ENCODE results near the gene NPDC1. TPM values are rescaled to one million over a fixed set of nuclear protein-coding genes. Genes with fewer than 3 reads are reported as not detected.

The NPDC1 gene
- total RNA-seq, 1 experiment from 2014 or later: 25.4 TPM

- intact Hi-C loops (cut with micrococcal nuclease): no loop called here
- Histone ChIP-seq H3K4me3 (ENCODE audit: low read length) (no peak overlapping the region), H3F3A (ENCODE audit: low read length, unreplicated experiment) (no peaks in the 10 kb centered on the region), H2AFZ (ENCODE audit: low read length) (no peak overlapping the region), H3K4me1 (ENCODE audit: insufficient read depth, low read length) (0 out of 2 replicates have a peak, but pooled peaks cover 4% of the 10 kb centered on the region), H3K9me3 (ENCODE audit: low read length) (no peaks in the 10 kb centered on the region), H3K79me2 (ENCODE audit: low read length) (no peaks in the 10 kb centered on the region), H3K27me3 (ENCODE audit: low read length) (no peaks in the 10 kb centered on the region), H4K20me1 (ENCODE audit: low read length) (no peaks in the 10 kb centered on the region), H3K36me3 (ENCODE audit: low read depth, low read length) (no peaks in the 10 kb centered on the region), H3K9me2 (replicated peaks; ENCODE audit: low read length) (no peaks in the 10 kb centered on the region), H3K9ac (ENCODE audit: low read length) (no peak overlapping the region), H3K4me2 (ENCODE audit: low read length) (no peak overlapping the region), H3K27ac (ENCODE audit: low read length) (no peak overlapping the region)
- no TSS peak for BruUV-seq (replicated peaks)
- ATAC-seq: no peak
- no peak for TF ChIP-seq EZH2phosphoT487 (IDR thresholded peaks at IDR 0.05; ENCODE audit: borderline replicate concordance, low read length)
- no peak for TF ChIP-seq CTCF (conservative IDR thresholded peaks at IDR 0.05; ENCODE audit: low read depth, low read length)
- TF ChIP-seq EZH2 (IDR thresholded peaks at IDR 0.05; ENCODE audit: low read length, unreplicated experiment): no peak
- ChIA-PET CTCF (no interaction called here), POLR2A (ENCODE audit: unreplicated experiment) (no interaction called here)
- DNase-seq: no peak
These were observed 27.0 kb downstream of the NPDC1 start for GRCh38 chr9:137018761-137019559.

- no peak overlapping the region for H2AFZ ChIP-seq (ENCODE audit: low read length)
- H3F3A ChIP-seq (ENCODE audit: low read length, unreplicated experiment): no peaks in the 10 kb centered on the region
- no peak overlapping the region for H3K4me3 ChIP-seq (ENCODE audit: low read length)
- no peaks in the 10 kb centered on the region for H4K20me1 ChIP-seq (ENCODE audit: low read length)
- DNase-seq (no peak), ATAC-seq (no peak)
- intact Hi-C loops (cut with micrococcal nuclease): no loop called here
- CTCF ChIA-PET: no interaction called here
- H3K27me3 ChIP-seq (ENCODE audit: low read length): no peaks in the 10 kb centered on the region
- H3K9me2 ChIP-seq (replicated peaks; ENCODE audit: low read length): no peaks in the 10 kb centered on the region
- H3K36me3 ChIP-seq (ENCODE audit: low read depth, low read length): no peaks in the 10 kb centered on the region
- H3K9me3 ChIP-seq (ENCODE audit: low read length): no peaks in the 10 kb centered on the region
- no TSS peak for BruUV-seq (replicated peaks)
- no peak overlapping the region for H3K9ac ChIP-seq (ENCODE audit: low read length)
- H3K27ac ChIP-seq (ENCODE audit: low read length): no peak overlapping the region
- 0 out of 2 replicates have a peak, but pooled peaks cover 4% of the 10 kb centered on the region for H3K4me1 ChIP-seq (ENCODE audit: insufficient read depth, low read length)
- no peaks in the 10 kb centered on the region for H3K79me2 ChIP-seq (ENCODE audit: low read length)
- TF ChIP-seq EZH2 (IDR thresholded peaks at IDR 0.05; ENCODE audit: low read length, unreplicated experiment) (no peak), EZH2phosphoT487 (IDR thresholded peaks at IDR 0.05; ENCODE audit: borderline replicate concordance, low read length) (no peak), CTCF (conservative IDR thresholded peaks at IDR 0.05; ENCODE audit: low read depth, low read length) (no peak)
- no peak overlapping the region for H3K4me2 ChIP-seq (ENCODE audit: low read length)
- POLR2A ChIA-PET (ENCODE audit: unreplicated experiment): no interaction called here
These were observed 28.0 kb downstream of the NPDC1 start for GRCh38 chr9:137017791-137018497.

- BruUV-seq (replicated peaks): no TSS peak
- Histone ChIP-seq H3K27ac (ENCODE audit: low read length) (no peak overlapping the region), H4K20me1 (ENCODE audit: low read length) (no peaks in the 10 kb centered on the region), H2AFZ (ENCODE audit: low read length) (no peak overlapping the region), H3K4me1 (ENCODE audit: insufficient read depth, low read length) (no peaks in the 10 kb centered on the region), H3K9ac (ENCODE audit: low read length) (no peak overlapping the region), H3K79me2 (ENCODE audit: low read length) (no peaks in the 10 kb centered on the region), H3K36me3 (ENCODE audit: low read depth, low read length) (no peaks in the 10 kb centered on the region), H3K4me3 (ENCODE audit: low read length) (no peak overlapping the region), H3K4me2 (ENCODE audit: low read length) (no peak overlapping the region), H3K9me2 (replicated peaks; ENCODE audit: low read length) (no peaks in the 10 kb centered on the region), H3K27me3 (ENCODE audit: low read length) (no peaks in the 10 kb centered on the region), H3F3A (ENCODE audit: low read length, unreplicated experiment) (no peaks in the 10 kb centered on the region), H3K9me3 (ENCODE audit: low read length) (no peaks in the 10 kb centered on the region)
- intact Hi-C loops (cut with micrococcal nuclease): no loop called here
- ATAC-seq (no peak), DNase-seq (no peak)
- POLR2A ChIA-PET (ENCODE audit: unreplicated experiment): no interaction called here
- no peak for TF ChIP-seq EZH2 (IDR thresholded peaks at IDR 0.05; ENCODE audit: low read length, unreplicated experiment)
- TF ChIP-seq EZH2phosphoT487 (IDR thresholded peaks at IDR 0.05; ENCODE audit: borderline replicate concordance, low read length): no peak
- no peak for TF ChIP-seq CTCF (conservative IDR thresholded peaks at IDR 0.05; ENCODE audit: low read depth, low read length)
- CTCF ChIA-PET: no interaction called here
These were observed 28.9 kb downstream of the NPDC1 start for GRCh38 chr9:137017071-137017470.
